Esophagus muscularis mucosa (tissue), 4 donors: ENCODE measurements around the gene PRKCE. TPM values are rescaled to one million over a fixed set of nuclear protein-coding genes. Genes with fewer than 3 reads are reported as not detected.

Experiments
- DNase-seq: peaks from one replicate; pipeline ENCODE4 v3.0.0-alpha.2; 2017; ENCODE audit errors: extremely low spot score
- H3K27ac ChIP-seq, 4 donors: fragments of 200-600 bp; sonication (generic); replicated peaks in 1 of 4; 1 replicate in 3 of 4; 2 replicates in 1 of 4; pipeline ENCODE4 v1.5.1; 2016 to 2019; ENCODE audit warnings: mild to moderate bottlenecking in 1 of 4
- H3K27me3 ChIP-seq, 4 donors: fragments of 200-600 bp; sonication (generic); one replicate each; pipeline versions ENCODE4 v1.5.1 to v1.6.0; 2016 to 2019
- H3K36me3 ChIP-seq, 4 donors: fragments of 200-600 bp; sonication (generic); one replicate each; pipeline ENCODE4 v1.5.1; 2016 to 2019
- H3K4me1 ChIP-seq, 4 donors: fragments of 200-600 bp; sonication (generic); one replicate each; pipeline ENCODE4 v1.5.1; 2016 to 2019
- H3K4me3 ChIP-seq, 4 donors: fragments of 200-600 bp; sonication (generic); 1 replicate in 2 of 4; 2 replicates in 2 of 4; pipeline ENCODE4 v1.5.1; 2016 to 2019; ENCODE audit warnings: mild to moderate bottlenecking in 4 of 4, moderate library complexity in 1 of 4
- H3K9me3 ChIP-seq, 4 donors: fragments of 200-600 bp; sonication (generic); 1 replicate in 3 of 4; 2 replicates in 1 of 4; pipeline ENCODE4 v1.5.1; 2016 to 2019
- EP300 ChIP-seq: sonication (generic); formaldehyde crosslinking; IDR thresholded peaks from one replicate; pipeline ENCODE4 v1.6.1; 2017; ENCODE audit warnings: antibody characterized with exemption
- POLR2A ChIP-seq: fragments of 450-650 bp; IDR thresholded peaks from one replicate; pipeline ENCODE4 v1.6.1; 2017; ENCODE audit warnings: antibody characterized with exemption, moderate library complexity, mild to moderate bottlenecking, low read depth
- POLR2AphosphoS5 ChIP-seq, 2 donors: sonication (generic); formaldehyde crosslinking; IDR thresholded peaks; one replicate each; pipeline ENCODE4 v1.6.1; 2017; ENCODE audit warnings: antibody characterized with exemption in 2 of 2
- WGBS: methylation state at CpG from one replicate; pipeline ENCODE4 v1.1.5; 2018; 5-methylcytosine and 5-hydroxymethylcytosine counted together
- intact Hi-C: fragments of 100-400 bp; cut with DNase I; formaldehyde crosslinking; loops from one replicate; pipeline ENCODE4 v1.15.1; 2023
- total RNA-seq, 4 donors: library from RNA; depleted of rRNA; stranded (reverse); fragments of >200 nt; gene quantifications; one replicate each; pipeline versions ENCODE4 v1.1.0 to v1.2.1, GENCODE V29; 2016
- TF ChIP-seq, protein P1 (sequence below), 3 experiments: fragments of 200-600 bp in 2 of 3; fragments of 450-650 bp in 1 of 3; sonication (generic) in 2 of 3; IDR thresholded peaks; one replicate each; pipeline ENCODE4 v1.5.1; 2017 to 2019; ENCODE audit warnings: antibody characterized with exemption in 3 of 3, mild to moderate bottlenecking in 2 of 3, moderate library complexity in 1 of 3

Gene PRKCE
- total RNA-seq, 4 donors from 2014 or later, result 11.6 to 21.1 (median 13.0) TPM

DNA sequence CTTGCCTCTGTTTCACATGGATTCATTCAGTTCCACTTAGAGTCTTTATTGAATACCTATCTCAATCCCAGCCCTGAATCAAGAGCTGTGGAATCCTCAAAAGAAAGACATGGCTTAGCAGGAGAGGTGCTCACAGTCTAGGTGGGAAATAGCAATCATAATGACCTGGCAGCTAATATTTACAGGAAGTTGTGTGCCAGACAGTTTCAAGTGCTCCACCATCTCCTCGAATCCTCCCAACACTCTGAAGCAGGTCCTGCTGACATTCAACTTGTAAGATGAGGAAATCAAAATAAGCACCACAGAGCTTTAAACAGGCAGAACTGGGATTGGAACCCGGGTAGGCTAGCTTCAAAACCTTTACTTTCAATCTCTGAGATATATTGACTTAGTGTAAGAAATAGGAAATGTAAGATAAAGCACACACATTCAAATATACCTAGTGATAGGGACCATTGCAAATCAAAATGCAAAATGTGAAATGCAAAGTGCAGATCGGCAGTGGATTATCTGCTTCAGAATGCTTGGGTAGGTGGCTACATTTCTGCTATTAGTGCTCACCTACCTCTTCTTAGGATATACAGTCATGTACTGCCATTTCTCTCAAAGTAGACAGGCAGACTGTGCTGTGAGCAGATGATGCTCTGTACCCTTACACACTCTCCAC is 182.0 kb downstream of the PRKCE start:
- intact Hi-C loops, result no loop called here
- Histone ChIP-seq H3K4me3 (no peak overlapping the region), H3K4me1 (peaks cover 0 to 16% (median 8%) of the 10 kb centered on the region in 4 donors), H3K27me3 (no peaks in the 10 kb centered on the region), H3K27ac (no peak overlapping the region), H3K36me3 (no peaks in the 10 kb centered on the region), H3K9me3 (peaks cover 0 to 9% (median 5%) of the 10 kb centered on the region in 4 donors)
- DNase-seq, result no peak
- TF ChIP-seq, protein P1, sequence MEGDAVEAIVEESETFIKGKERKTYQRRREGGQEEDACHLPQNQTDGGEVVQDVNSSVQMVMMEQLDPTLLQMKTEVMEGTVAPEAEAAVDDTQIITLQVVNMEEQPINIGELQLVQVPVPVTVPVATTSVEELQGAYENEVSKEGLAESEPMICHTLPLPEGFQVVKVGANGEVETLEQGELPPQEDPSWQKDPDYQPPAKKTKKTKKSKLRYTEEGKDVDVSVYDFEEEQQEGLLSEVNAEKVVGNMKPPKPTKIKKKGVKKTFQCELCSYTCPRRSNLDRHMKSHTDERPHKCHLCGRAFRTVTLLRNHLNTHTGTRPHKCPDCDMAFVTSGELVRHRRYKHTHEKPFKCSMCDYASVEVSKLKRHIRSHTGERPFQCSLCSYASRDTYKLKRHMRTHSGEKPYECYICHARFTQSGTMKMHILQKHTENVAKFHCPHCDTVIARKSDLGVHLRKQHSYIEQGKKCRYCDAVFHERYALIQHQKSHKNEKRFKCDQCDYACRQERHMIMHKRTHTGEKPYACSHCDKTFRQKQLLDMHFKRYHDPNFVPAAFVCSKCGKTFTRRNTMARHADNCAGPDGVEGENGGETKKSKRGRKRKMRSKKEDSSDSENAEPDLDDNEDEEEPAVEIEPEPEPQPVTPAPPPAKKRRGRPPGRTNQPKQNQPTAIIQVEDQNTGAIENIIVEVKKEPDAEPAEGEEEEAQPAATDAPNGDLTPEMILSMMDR (IDR thresholded peaks at IDR 0.05), result no peak
- TF ChIP-seq POLR2AphosphoS5 (IDR thresholded peaks at IDR 0.05), result no peak
- no peak for TF ChIP-seq POLR2A
- no peak for TF ChIP-seq EP300
- WGBS, result 77% methylated on average over 3 of the region's 3 CpGs

DNA sequence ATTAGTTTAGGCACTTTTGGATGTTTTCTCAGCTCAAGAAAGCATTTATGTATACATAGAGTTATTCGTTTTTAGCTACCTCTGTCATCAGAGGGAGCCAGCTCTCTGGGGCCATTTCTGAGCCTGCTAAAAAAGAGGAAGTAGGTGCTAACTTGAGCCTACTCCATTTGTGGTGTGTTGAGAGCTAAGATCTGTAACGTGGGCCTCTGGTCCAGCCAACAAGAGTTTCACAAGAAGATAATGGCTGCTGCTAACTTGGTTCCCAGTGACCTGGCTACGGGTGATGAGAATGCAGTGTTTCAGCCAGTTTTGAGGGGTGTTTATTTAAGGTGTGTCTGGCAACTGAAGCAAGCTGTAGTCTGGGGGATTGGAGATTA is 182.5 kb downstream of the PRKCE start:
- 52% methylated on average over 3 of the region's 3 CpGs for WGBS
- DNase-seq, result no peak
- no peak overlapping the region for H3K27ac ChIP-seq
- intact Hi-C loops, result no loop called here
- no peak overlapping the region for H3K4me3 ChIP-seq
- H3K36me3 ChIP-seq, result no peaks in the 10 kb centered on the region
- TF ChIP-seq EP300 (no peak), POLR2A (no peak), POLR2AphosphoS5 (IDR thresholded peaks at IDR 0.05) (no peak)
- TF ChIP-seq, protein P1 (IDR thresholded peaks at IDR 0.05), result no peak
- no peaks in the 10 kb centered on the region for H3K27me3 ChIP-seq
- H3K9me3 ChIP-seq, result peaks cover 0 to 9% (median 5%) of the 10 kb centered on the region in 4 donors
- H3K4me1 ChIP-seq, result peaks cover 0 to 16% (median 9%) of the 10 kb centered on the region in 4 donors

DNA sequence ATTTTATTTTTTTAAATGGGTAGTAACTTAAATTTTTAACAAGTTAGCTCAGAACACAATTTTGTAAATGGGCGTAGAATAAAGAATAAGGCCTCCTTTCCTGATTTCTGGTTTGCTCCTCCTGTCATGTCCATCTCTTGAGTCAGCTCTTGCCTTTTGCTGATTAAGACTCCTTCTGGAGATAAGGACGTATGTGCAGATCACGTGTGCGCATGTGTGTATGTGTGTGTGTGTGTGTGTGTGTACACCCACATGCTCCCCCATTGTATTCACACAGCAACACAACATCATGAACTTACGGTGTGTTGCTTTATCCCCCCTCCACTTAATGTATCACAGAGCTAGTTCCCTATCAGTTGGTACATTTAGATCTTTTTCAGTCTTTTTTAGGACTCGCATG is 182.9 kb downstream of the PRKCE start:
- 96% methylated on average over 6 of the region's 6 CpGs for WGBS
- Histone ChIP-seq H3K27ac (no peak overlapping the region), H3K4me3 (no peak overlapping the region), H3K27me3 (no peaks in the 10 kb centered on the region), H3K4me1 (peaks cover 3 to 19% (median 13%) of the 10 kb centered on the region in 4 donors), H3K36me3 (no peaks in the 10 kb centered on the region), H3K9me3 (peaks cover 0 to 9% (median 5%) of the 10 kb centered on the region in 4 donors)
- DNase-seq, result no peak
- intact Hi-C loops, result no loop called here
- TF ChIP-seq POLR2A, result no peak
- TF ChIP-seq POLR2AphosphoS5 (IDR thresholded peaks at IDR 0.05), result no peak
- TF ChIP-seq, protein P1 (IDR thresholded peaks at IDR 0.05), result no peak
- no peak for TF ChIP-seq EP300

DNA sequence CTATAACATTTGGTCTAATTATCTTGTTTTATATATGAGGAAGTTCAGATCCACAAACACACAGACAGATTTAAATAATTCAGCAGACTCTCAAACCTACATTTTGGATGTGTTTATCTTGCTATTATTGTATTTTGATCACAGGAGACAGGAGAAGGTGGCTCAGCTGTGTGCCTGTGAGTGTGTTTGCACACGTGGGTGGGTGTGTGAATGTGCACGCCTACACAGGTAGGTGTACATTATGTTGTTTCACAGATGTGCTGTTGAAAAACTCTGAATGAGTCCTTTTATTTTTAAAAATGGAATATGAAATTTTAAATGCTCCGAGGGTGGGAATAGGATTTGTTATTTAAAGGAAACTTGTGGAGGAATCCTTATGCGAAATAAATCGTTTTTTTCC is 183.4 kb downstream of the PRKCE start:
- intact Hi-C loops, result no loop called here
- no peak overlapping the region for H3K27ac ChIP-seq
- H3K4me3 ChIP-seq, result no peak overlapping the region
- DNase-seq, result no peak
- H3K9me3 ChIP-seq, result peaks cover 0 to 9% (median 5%) of the 10 kb centered on the region in 4 donors
- no peaks in the 10 kb centered on the region for H3K36me3 ChIP-seq
- H3K27me3 ChIP-seq, result no peaks in the 10 kb centered on the region
- TF ChIP-seq POLR2AphosphoS5 (IDR thresholded peaks at IDR 0.05), result no peak
- no peak for TF ChIP-seq EP300
- TF ChIP-seq, protein P1 (IDR thresholded peaks at IDR 0.05), result no peak
- TF ChIP-seq POLR2A, result no peak
- WGBS, result 96% methylated on average over 5 of the region's 5 CpGs
- H3K4me1 ChIP-seq, result peaks cover 8 to 24% (median 18%) of the 10 kb centered on the region in 4 donors
